Endodermal cell (in vitro differentiated cells): ENCODE data around the gene ITFG2. TPM values are rescaled to one million over a fixed set of nuclear protein-coding genes. Genes with fewer than 3 reads are reported as not detected.
A peak's percentile ranks its signal among the peaks of the same experiment; 100 is the strongest.

Experiments
- DNase-seq: peaks from one replicate; pipeline ENCODE4 v3.0.0-alpha.2; 2017
- H3K27ac ChIP-seq: 2 replicates; pipeline ENCODE4 v1.5.1; 2013; ENCODE audit warnings: mild to moderate bottlenecking, low read depth, low read length, moderate library complexity
- H3K27me3 ChIP-seq: 2 replicates; pipeline ENCODE4 v1.6.1; 2013; ENCODE audit warnings: mild to moderate bottlenecking, low read length, moderate library complexity; ENCODE audit not compliant: insufficient read depth, control insufficient read depth, poor library complexity, severe bottlenecking
- H3K36me3 ChIP-seq: 2 replicates; pipeline ENCODE4 v1.7.0; 2013; ENCODE audit warnings: mild to moderate bottlenecking, low read length, moderate library complexity; ENCODE audit not compliant: control insufficient read depth, insufficient read depth
- H3K4me1 ChIP-seq: one replicate; pipeline ENCODE4 v1.7.0; 2013; ENCODE audit warnings: low read length; ENCODE audit not compliant: control insufficient read depth, insufficient read depth
- H3K4me3 ChIP-seq: 2 replicates; pipeline ENCODE4 v1.5.1; 2013; ENCODE audit warnings: mild to moderate bottlenecking, low read length, moderate library complexity
- H3K9ac ChIP-seq: 2 replicates; pipeline ENCODE4 v1.6.1; 2013; ENCODE audit warnings: mild to moderate bottlenecking, low read length, moderate library complexity; ENCODE audit not compliant: poor library complexity, severe bottlenecking; ENCODE audit errors: extremely low read depth
- H3K9me3 ChIP-seq: 2 replicates; pipeline ENCODE4 v1.6.1; 2013; ENCODE audit warnings: mild to moderate bottlenecking, low read length, moderate library complexity; ENCODE audit not compliant: control insufficient read depth
- H3K27ac Mint-ChIP-seq: 2 replicates; pipeline ENCODE4 v1.8.0; 2020; ENCODE audit warnings: mixed read lengths
- H3K27me3 Mint-ChIP-seq: 2 replicates; pipeline ENCODE4 v1.8.0; 2021; ENCODE audit warnings: mild to moderate bottlenecking, mixed read lengths; ENCODE audit not compliant: insufficient read depth
- H3K36me3 Mint-ChIP-seq: 2 replicates; pipeline ENCODE4 v1.8.0; 2020; ENCODE audit warnings: low read depth, mixed read lengths
- H3K4me1 Mint-ChIP-seq: 2 replicates; pipeline ENCODE4 v1.8.0; 2020; ENCODE audit warnings: mixed read lengths
- H3K4me3 Mint-ChIP-seq: 2 replicates; pipeline ENCODE4 v1.8.0; 2020; ENCODE audit warnings: mild to moderate bottlenecking, moderate library complexity, mixed read lengths
- H3K9me3 Mint-ChIP-seq: 2 replicates; pipeline ENCODE4 v1.8.0; 2020; ENCODE audit warnings: mild to moderate bottlenecking, mixed read lengths
- CTCF ChIP-seq: fragments of 200-600 bp; sonication (generic); conservative IDR thresholded peaks from 2 replicates; pipeline ENCODE4 v1.5.0; 2021; ENCODE audit warnings: antibody characterized with exemption, mild to moderate bottlenecking
- WGBS, 2 experiments: methylation state at CpG; one replicate each; pipeline versions ENCODE4 v1.1.5 to v1.1.7; 2013; ENCODE audit warnings: missing lambda C conversion rate in 2 of 2, mixed read lengths in 1 of 2; ENCODE audit not compliant: insufficient coverage in 1 of 2, insufficient read length in 1 of 2; 5-methylcytosine and 5-hydroxymethylcytosine counted together
- total RNA-seq, 2 donors: library from RNA; stranded (reverse); fragmentation: NEBNext Ultra II Directional in 1 of 2; extraction: Animal tissue kit (Norgen Biotek cat#: 25700) in 1 of 2; gene quantifications; 2 replicates in 1 of 2; 3 replicates in 1 of 2; pipeline ENCODE4 v1.2.1, GENCODE V29; 2021

The ITFG2 gene
- total RNA-seq, 2 donors from 2014 or later = 22.5 to 59.5 TPM

- H3K4me1 ChIP-seq = peaks cover 9% of the 10 kb centered on the region
- Mint-ChIP-seq H3K27me3 (peaks cover 10% of the 10 kb centered on the region), H3K27ac (peak overlapping the region; percentile 79), H3K4me1 (peaks cover 23% of the 10 kb centered on the region), H3K4me3 (peak overlapping the region; percentile 86), H3K36me3 (peaks cover 37% of the 10 kb centered on the region), H3K9me3 (no peaks in the 10 kb centered on the region)
- no peak overlapping the region for H3K27ac ChIP-seq
- no peaks in the 10 kb centered on the region for H3K9me3 ChIP-seq
- H3K9ac ChIP-seq = peak overlapping the region; percentile 59
- H3K36me3 ChIP-seq = peaks cover 40% of the 10 kb centered on the region
- 0% methylated on average over 36 to 111 of the region's 111 CpGs for WGBS, 2 experiments
- peak overlapping the region; percentile 93 for H3K4me3 ChIP-seq
- no peak for TF ChIP-seq CTCF
- H3K27me3 ChIP-seq = peaks cover 6% of the 10 kb centered on the region
- peak; percentile 86 for DNase-seq
Measured at GRCh38 chr12:2795291-2796186, 16.9 kb upstream of the ITFG2 start.

- Mint-ChIP-seq H3K4me3 (peak overlapping the region; percentile 86), H3K4me1 (peaks cover 23% of the 10 kb centered on the region), H3K27ac (peak overlapping the region; percentile 79), H3K9me3 (no peaks in the 10 kb centered on the region), H3K27me3 (peaks cover 10% of the 10 kb centered on the region), H3K36me3 (peaks cover 43% of the 10 kb centered on the region)
- no peak for DNase-seq
- 15 to 21% methylated on average over 14 of the region's 14 CpGs for WGBS, 2 experiments
- Histone ChIP-seq H3K9ac (peak overlapping the region; percentile 51), H3K36me3 (peaks cover 47% of the 10 kb centered on the region), H3K4me1 (peaks cover 9% of the 10 kb centered on the region), H3K27me3 (peaks cover 6% of the 10 kb centered on the region), H3K9me3 (no peaks in the 10 kb centered on the region), H3K4me3 (peak overlapping the region; percentile 93), H3K27ac (no peak overlapping the region)
- peak; percentile 66 for TF ChIP-seq CTCF
Measured at GRCh38 chr12:2796187-2796666, 16.2 kb upstream of the ITFG2 start.

GRCh38 chr12:2797721-2798418, 14.6 kb upstream of the ITFG2 start:
- Histone ChIP-seq H3K4me1 (peaks cover 3% of the 10 kb centered on the region), H3K9ac (no peak overlapping the region), H3K27me3 (peaks cover 6% of the 10 kb centered on the region), H3K36me3 (peaks cover 62% of the 10 kb centered on the region), H3K27ac (no peak overlapping the region), H3K9me3 (no peaks in the 10 kb centered on the region), H3K4me3 (no peak overlapping the region)
- Mint-ChIP-seq H3K36me3 (peaks cover 59% of the 10 kb centered on the region), H3K4me3 (no peak overlapping the region), H3K9me3 (no peaks in the 10 kb centered on the region), H3K27me3 (peaks cover 10% of the 10 kb centered on the region), H3K4me1 (peaks cover 14% of the 10 kb centered on the region), H3K27ac (no peak overlapping the region)
- 90 to 92% methylated on average over 6 to 7 of the region's 7 CpGs for WGBS, 2 experiments
- TF ChIP-seq CTCF = peak; percentile 69
- no peak for DNase-seq
